Adrenal gland (tissue), 12 donors: Measurements from ENCODE around the gene MAN1A2. TPM values are rescaled to one million over a fixed set of nuclear protein-coding genes. Genes with fewer than 3 reads are reported as not detected.

Experiments used
- DNase-seq, 7 donors: peaks; one replicate each; pipeline ENCODE4 v3.0.0-alpha.2; 2019 to 2020
- H3K27ac ChIP-seq, 5 donors: fragments of 200-600 bp; sonication (generic) in 4 of 5; 1 replicate in 3 of 5; 2 replicates in 2 of 5; pipeline versions ENCODE4 v1.5.1 to v1.8.0; 2016 to 2020; ENCODE audit warnings: mild to moderate bottlenecking in 1 of 5
- H3K27me3 ChIP-seq: fragments of 200-600 bp; 2 replicates; pipeline ENCODE4 v1.8.0; 2021
- H3K36me3 ChIP-seq, 2 donors: fragments of 200-600 bp; replicated peaks in 1 of 2; 1 replicate in 1 of 2; 2 replicates in 1 of 2; pipeline versions ENCODE4 v1.5.1 to v1.8.0; 2018 to 2022
- H3K4me1 ChIP-seq, 2 donors: fragments of 200-600 bp; replicated peaks in 1 of 2; 1 replicate in 1 of 2; 2 replicates in 1 of 2; pipeline versions ENCODE4 v1.5.1 to v1.8.0; 2018 to 2021
- H3K4me3 ChIP-seq, 4 donors: fragments of 200-600 bp; sonication (generic) in 3 of 4; one replicate each; pipeline ENCODE4 v1.5.1; 2016 to 2018
- H3K9me3 ChIP-seq, 3 donors: fragments of 200-600 bp; sonication (generic) in 1 of 3; replicated peaks in 1 of 3; 1 replicate in 2 of 3; 2 replicates in 1 of 3; pipeline versions ENCODE4 v1.5.1 to v1.8.0; 2016 to 2021
- POLR2A ChIP-seq, 2 donors: fragments of 450-650 bp; IDR thresholded peaks; one replicate each; pipeline ENCODE4 v1.6.1; 2017; ENCODE audit warnings: antibody characterized with exemption in 2 of 2, mild to moderate bottlenecking in 2 of 2, moderate library complexity in 1 of 2
- WGBS, 4 donors: extraction: QIAGEN DNeasy Blood & Tissue Kit in 2 of 4; methylation state at CpG; one replicate each; pipeline versions ENCODE4 v1.1.5 to v1.1.7; 2013 to 2017; 5-methylcytosine and 5-hydroxymethylcytosine counted together
- intact Hi-C, 2 donors: fragments of 100-400 bp; cut with DNase I; formaldehyde crosslinking; loops; one replicate each; pipeline versions ENCODE4 v1.14.1 to v1.15.0; 2022 to 2023
- polyA plus RNA-seq, 3 donors: library from polyadenylated mRNA; stranded (reverse); fragments of 200-250 nt in 2 of 3; fragments of 350-450 nt in 1 of 3; fragmentation: Illumina TruSeq in 1 of 3; extraction: RNeasy Lipid Tissue Mini Kit (QIAGEN cat#74804) in 1 of 3; gene quantifications; one replicate each; pipeline ENCODE4 v1.2.3, GENCODE V29; 2013 to 2014
- total RNA-seq, 9 donors: library from RNA; depleted of rRNA in 4 of 9; stranded (reverse); fragments of >200 nt in 4 of 9; fragments of 120-200 nt in 1 of 9; fragmentation: NEBNext Ultra II Directional in 1 of 9; extraction: Animal tissue kit (Norgen Biotek cat#: 25700) in 1 of 9; gene quantifications; one replicate each; pipeline versions ENCODE4 v1.1.0 to v1.2.4, GENCODE V29; 2013 to 2023
- TF ChIP-seq, protein P1 (sequence below), 6 experiments: fragments of 450-650 bp in 4 of 6; fragments of 200-600 bp in 2 of 6; sonication (generic) in 1 of 6; IDR thresholded peaks; 1 replicate in 5 of 6; 2 replicates in 1 of 6; pipeline versions ENCODE4 v1.5.1 to v1.8.0; 2016 to 2021; ENCODE audit warnings: antibody characterized with exemption in 6 of 6, mild to moderate bottlenecking in 2 of 6, moderate library complexity in 1 of 6
- donor health status: healthy with polysubstance abuse.
- donor health status: Bipolar disorder and iron deficiency.
- donor health status: DM: yes; HTN: yes; CAD: no.
- donor health status: DM: no; HTN: no; CAD: no.
- donor health status: DM: no; HTN: no; CAD: no.
- donor health status: DM: yes; HTN: yes; CAD: no.

Gene MAN1A2
- total and polyA plus RNA-seq, 12 donors, result 4.4 to 45.2 (median 34.1) TPM

DNA sequence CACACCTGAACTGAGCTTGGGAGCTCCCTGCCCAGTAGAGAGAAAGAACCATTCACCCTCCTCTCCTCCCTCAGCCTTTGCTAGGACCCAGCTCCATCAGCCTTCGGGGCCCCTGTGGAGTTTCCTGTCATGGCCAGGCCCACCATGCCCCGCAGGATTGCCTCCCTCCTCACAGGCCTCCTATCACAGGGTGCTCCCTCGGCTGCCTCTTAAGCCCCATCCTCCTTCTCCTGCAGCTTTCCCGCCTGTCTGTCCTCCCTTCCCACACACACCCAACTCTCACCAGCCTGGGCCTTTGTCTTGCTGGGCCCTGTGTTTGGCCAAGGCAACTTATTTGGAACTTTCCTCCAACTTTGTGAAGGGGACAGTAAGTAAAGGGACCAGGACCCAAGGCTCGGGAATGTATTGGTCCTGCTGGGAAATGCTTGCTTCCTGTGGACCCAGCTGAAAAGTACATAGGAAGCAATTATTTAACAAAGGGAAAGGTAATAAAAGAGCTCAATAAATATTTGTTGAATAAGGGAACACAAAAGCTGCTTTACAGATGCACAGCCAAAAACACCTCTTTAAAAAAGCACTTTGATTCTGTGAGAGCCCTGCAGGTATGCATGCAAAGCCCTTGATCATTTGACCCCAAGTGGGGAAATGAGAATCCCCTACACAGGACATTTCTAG lies 207.0 kb downstream of the MAN1A2 start:
- no peak for DNase-seq
- Histone ChIP-seq H3K4me1 (no peaks in the 10 kb centered on the region), H3K9me3 (no peaks in the 10 kb centered on the region), H3K27ac (no peak overlapping the region), H3K4me3 (no peak overlapping the region), H3K27me3 (no peaks in the 10 kb centered on the region), H3K36me3 (no peaks in the 10 kb centered on the region)
- intact Hi-C loops, result no loop called here
- WGBS, 4 donors, result 81 to 94% (median 84%) methylated on average over 3 to 5 of the region's 5 CpGs
- no peak for TF ChIP-seq POLR2A (IDR thresholded peaks at IDR 0.05)
- TF ChIP-seq, protein P1, sequence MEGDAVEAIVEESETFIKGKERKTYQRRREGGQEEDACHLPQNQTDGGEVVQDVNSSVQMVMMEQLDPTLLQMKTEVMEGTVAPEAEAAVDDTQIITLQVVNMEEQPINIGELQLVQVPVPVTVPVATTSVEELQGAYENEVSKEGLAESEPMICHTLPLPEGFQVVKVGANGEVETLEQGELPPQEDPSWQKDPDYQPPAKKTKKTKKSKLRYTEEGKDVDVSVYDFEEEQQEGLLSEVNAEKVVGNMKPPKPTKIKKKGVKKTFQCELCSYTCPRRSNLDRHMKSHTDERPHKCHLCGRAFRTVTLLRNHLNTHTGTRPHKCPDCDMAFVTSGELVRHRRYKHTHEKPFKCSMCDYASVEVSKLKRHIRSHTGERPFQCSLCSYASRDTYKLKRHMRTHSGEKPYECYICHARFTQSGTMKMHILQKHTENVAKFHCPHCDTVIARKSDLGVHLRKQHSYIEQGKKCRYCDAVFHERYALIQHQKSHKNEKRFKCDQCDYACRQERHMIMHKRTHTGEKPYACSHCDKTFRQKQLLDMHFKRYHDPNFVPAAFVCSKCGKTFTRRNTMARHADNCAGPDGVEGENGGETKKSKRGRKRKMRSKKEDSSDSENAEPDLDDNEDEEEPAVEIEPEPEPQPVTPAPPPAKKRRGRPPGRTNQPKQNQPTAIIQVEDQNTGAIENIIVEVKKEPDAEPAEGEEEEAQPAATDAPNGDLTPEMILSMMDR (IDR thresholded peaks at IDR 0.05), result no peak

DNA sequence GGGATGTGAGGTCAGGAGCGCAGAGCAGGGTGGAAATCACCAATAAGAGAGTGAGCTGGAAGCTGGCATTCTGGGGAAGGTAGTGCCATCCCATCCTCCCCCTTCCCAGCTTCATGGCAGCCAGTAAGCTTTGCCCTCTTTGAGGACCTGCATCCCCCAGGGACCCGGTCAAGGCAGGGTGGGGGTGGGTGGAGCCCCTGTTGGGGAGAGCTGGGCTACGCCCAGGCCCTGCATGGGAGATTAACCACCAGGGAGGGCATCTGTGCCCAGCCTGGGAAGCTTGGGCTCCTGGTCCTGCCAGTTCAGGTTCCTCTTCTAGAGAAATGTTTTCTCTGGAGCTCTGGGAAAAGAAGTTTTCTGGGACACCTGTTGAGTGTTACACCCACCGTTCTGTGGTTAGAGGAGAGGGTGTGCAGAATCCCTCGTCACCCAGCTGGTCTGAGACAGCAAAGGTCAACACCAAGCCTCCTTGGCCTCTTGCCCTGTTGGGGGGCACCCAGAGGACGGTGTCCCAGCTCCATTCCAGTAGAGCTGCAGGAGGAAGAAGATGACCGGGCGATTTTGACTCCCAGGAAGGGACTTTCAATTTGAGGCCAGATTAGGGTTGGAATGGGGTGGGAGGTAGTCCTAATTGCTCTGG lies 208.5 kb downstream of the MAN1A2 start:
- TF ChIP-seq, protein P1 (IDR thresholded peaks at IDR 0.05), result no peak
- TF ChIP-seq POLR2A (IDR thresholded peaks at IDR 0.05), result no peak
- no peaks in the 10 kb centered on the region for H3K4me1 ChIP-seq
- intact Hi-C loops, result no loop called here
- no peak for DNase-seq
- no peak overlapping the region for H3K4me3 ChIP-seq
- H3K27ac ChIP-seq, result no peak overlapping the region
- H3K36me3 ChIP-seq, result no peaks in the 10 kb centered on the region
- WGBS, 4 donors, result 87 to 97% (median 91%) methylated on average over 8 of the region's 8 CpGs
- H3K9me3 ChIP-seq, result no peaks in the 10 kb centered on the region
- no peaks in the 10 kb centered on the region for H3K27me3 ChIP-seq

DNA sequence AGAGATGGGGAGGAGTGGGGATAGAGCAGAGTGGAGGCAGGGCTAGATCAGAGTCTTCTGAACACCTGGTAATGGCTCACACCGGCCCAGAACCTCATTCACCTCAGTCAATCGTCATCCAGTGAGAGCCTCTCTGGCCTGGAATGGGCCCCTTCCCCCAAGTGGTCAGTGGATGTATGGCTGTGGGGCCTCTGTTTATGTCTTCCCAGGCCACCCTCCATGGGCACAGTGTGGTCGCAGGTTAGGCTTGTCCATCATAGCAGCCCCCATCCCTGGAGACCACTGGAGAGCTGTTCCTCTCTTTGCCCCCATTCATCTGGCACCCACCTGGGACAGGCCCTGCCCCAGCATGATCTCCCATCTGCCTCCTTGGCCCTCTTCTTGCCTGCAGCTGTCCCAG lies 209.0 kb downstream of the MAN1A2 start:
- intact Hi-C loops, result no loop called here
- Histone ChIP-seq H3K36me3 (no peaks in the 10 kb centered on the region), H3K9me3 (no peaks in the 10 kb centered on the region), H3K27ac (no peak overlapping the region), H3K27me3 (no peaks in the 10 kb centered on the region), H3K4me3 (no peak overlapping the region), H3K4me1 (no peaks in the 10 kb centered on the region)
- no peak for DNase-seq
- WGBS, 4 donors, result 86 to 97% (median 91%) methylated on average over 2 to 3 of the region's 3 CpGs
- TF ChIP-seq, protein P1 (IDR thresholded peaks at IDR 0.05), result no peak
- TF ChIP-seq POLR2A (IDR thresholded peaks at IDR 0.05), result no peak

DNA sequence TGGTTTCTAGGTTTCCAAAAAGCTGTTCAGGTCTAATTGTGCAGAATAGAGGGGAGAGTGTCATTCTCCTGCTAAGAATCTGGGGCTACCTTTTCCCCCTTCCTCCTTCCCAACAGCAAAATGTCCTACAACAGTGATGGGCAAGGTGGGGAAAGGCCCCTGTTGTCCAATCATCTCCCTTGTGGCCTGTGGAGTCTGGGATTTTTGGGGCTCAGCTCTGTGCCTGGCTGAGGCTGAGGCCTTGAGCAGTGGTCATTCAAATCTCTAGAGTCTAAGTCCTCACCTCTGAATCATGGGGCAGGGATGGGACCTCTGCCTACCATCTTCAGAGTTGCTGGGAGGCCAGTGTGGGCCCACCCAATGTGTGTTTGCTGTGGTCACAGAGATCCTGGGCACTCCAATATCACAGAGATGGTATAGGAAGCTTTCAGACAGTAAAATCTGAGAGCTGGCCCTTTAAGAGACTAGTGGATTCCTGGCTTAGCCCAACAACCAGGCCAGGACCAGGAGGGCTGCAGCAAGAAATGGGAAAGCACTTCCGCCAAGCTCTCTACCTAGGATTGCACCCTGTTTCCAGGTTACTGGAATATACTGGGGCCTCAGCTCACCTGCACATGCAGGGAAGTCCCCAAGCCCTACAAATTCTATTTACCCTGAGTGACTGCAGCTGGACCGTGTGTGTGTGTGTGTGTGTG lies 210.1 kb downstream of the MAN1A2 start:
- TF ChIP-seq, protein P1 (IDR thresholded peaks at IDR 0.05), result no peak
- no peak for TF ChIP-seq POLR2A (IDR thresholded peaks at IDR 0.05)
- DNase-seq, result no peak
- Histone ChIP-seq H3K27me3 (no peaks in the 10 kb centered on the region), H3K4me1 (no peaks in the 10 kb centered on the region), H3K4me3 (no peak overlapping the region), H3K9me3 (no peaks in the 10 kb centered on the region), H3K27ac (no peak overlapping the region), H3K36me3 (no peaks in the 10 kb centered on the region)
- intact Hi-C loops, result no loop called here
- 81 to 94% (median 83%) methylated on average over 2 of the region's 2 CpGs; no CpG with 5 or more reads in 1 of the 4 donors for WGBS, 4 donors
